GM12873 (cell line): ENCODE measurements around the gene PRDX3.

Source experiments
- TF ChIP-seq, protein P1 (sequence below): IDR thresholded peaks from 2 replicates; pipeline ENCODE4 v1.5.1; 2012; ENCODE audit warnings: low read depth, mild to moderate bottlenecking, moderate library complexity, low read length, control low read depth; ENCODE audit not compliant: insufficient read depth; ENCODE audit errors: missing control alignments

The PRDX3 gene

DNA sequence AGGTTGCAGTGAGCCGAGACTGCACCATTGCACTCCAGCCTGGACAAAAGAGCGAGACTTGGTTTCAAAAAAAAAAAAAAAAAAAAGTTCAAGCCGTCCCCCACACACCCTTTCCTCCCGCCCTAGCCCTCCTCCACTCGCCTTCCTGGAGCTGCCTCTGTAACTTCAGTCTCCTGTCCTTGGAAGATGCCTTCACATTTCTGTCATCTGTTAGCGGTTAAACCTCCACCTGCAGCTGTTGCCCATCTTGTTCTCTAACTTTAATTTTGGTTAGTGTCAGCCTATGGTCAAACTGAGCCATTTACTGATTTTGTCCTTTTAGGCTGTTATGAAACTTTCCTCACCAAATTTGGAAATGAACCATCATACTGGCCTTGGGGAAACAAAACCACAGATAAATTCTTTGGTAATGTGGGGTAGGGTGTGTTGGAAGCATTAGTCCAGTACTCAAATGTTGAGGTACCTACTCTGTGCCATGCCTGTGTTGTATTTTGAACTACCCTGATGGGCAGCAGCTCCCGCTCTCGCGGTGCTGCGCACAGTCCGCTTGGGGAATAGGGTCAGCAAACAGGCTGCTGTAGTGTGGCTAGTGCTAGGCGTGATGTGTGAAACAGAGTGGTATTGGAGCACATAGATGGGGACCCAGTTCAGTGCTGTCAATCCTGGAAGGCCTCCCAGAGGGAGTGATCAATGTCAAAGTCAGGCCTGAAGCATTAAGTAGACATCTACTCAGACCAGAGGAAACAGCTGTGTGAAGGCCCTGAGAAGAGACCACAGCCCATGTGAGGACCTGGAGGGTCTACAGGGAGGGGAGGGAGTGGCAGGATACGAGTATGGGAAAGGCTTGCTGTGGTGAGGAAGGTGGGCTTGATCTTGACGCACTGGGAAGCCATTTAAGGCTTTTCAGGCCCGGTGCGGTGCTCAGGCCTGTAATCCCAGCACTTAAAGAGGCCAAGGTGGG is 40.0 kb downstream of the PRDX3 start:
- TF ChIP-seq, protein P1, sequence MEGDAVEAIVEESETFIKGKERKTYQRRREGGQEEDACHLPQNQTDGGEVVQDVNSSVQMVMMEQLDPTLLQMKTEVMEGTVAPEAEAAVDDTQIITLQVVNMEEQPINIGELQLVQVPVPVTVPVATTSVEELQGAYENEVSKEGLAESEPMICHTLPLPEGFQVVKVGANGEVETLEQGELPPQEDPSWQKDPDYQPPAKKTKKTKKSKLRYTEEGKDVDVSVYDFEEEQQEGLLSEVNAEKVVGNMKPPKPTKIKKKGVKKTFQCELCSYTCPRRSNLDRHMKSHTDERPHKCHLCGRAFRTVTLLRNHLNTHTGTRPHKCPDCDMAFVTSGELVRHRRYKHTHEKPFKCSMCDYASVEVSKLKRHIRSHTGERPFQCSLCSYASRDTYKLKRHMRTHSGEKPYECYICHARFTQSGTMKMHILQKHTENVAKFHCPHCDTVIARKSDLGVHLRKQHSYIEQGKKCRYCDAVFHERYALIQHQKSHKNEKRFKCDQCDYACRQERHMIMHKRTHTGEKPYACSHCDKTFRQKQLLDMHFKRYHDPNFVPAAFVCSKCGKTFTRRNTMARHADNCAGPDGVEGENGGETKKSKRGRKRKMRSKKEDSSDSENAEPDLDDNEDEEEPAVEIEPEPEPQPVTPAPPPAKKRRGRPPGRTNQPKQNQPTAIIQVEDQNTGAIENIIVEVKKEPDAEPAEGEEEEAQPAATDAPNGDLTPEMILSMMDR, result no peak

- TF ChIP-seq, protein P1, result no peak
Observed at GRCh38 chr10:119136084-119136483, 42.5 kb downstream of the PRDX3 start.

GRCh38 chr10:119135513-119135881 is 43.1 kb downstream of the PRDX3 start:
- TF ChIP-seq, protein P1, result no peak

- TF ChIP-seq, protein P1, result no peak
Observed at GRCh38 chr10:119133949-119134348, 44.7 kb downstream of the PRDX3 start.

GRCh38 chr10:119132521-119133345 is 45.9 kb downstream of the PRDX3 start:
- TF ChIP-seq, protein P1, result no peak

GRCh38 chr10:119131512-119132240 is 46.9 kb downstream of the PRDX3 start:
- TF ChIP-seq, protein P1, result no peak
